ENCODE results near the gene SAMD14.

The SAMD14 gene

GRCh38 chr17:50132104-50132794 lies 2.3 kb upstream of the SAMD14 start:
- no peak for DNase-seq

- no peak for DNase-seq
Observed at GRCh38 chr17:50130559-50131305, 772 bp upstream of the SAMD14 start.

- DNase-seq = no peak
Observed at GRCh38 chr17:50129353-50129727, 620 bp downstream of the SAMD14 start.

GRCh38 chr17:50128441-50129352 lies 1.3 kb downstream of the SAMD14 start:
- DNase-seq = no peak

GRCh38 chr17:50127697-50128361 lies 2.1 kb downstream of the SAMD14 start:
- no peak for DNase-seq

GRCh38 chr17:50125420-50125997 lies 4.5 kb downstream of the SAMD14 start:
- no peak for DNase-seq

- no peak for DNase-seq
Observed at GRCh38 chr17:50123649-50124349, 6.2 kb downstream of the SAMD14 start.

GRCh38 chr17:50122945-50123344 lies 7.0 kb downstream of the SAMD14 start:
- DNase-seq = no peak

GRCh38 chr17:50120475-50121253 lies 9.3 kb downstream of the SAMD14 start:
- DNase-seq = no peak

- DNase-seq = no peak
Observed at GRCh38 chr17:50118828-50119218, 11.1 kb downstream of the SAMD14 start.

GRCh38 chr17:50118076-50118827 lies 11.7 kb downstream of the SAMD14 start:
- no peak for DNase-seq

GRCh38 chr17:50117202-50118051 lies 12.5 kb downstream of the SAMD14 start:
- DNase-seq = no peak

- no peak for DNase-seq
Observed at GRCh38 chr17:50115756-50116155, 14.2 kb downstream of the SAMD14 start.

GRCh38 chr17:50114849-50115357 lies 15.1 kb downstream of the SAMD14 start:
- no peak for DNase-seq

- no peak for DNase-seq
Observed at GRCh38 chr17:50114401-50114800, 15.6 kb downstream of the SAMD14 start.

GRCh38 chr17:50113624-50114320 lies 16.2 kb downstream of the SAMD14 start:
- DNase-seq = no peak

GRCh38 chr17:50112694-50113093 lies 17.3 kb downstream of the SAMD14 start:
- DNase-seq = no peak
